Measurements from ENCODE around the gene SPINK1.
A peak's percentile ranks its signal among the peaks of the same experiment; 100 is the strongest.
"Not testable (repeated sequence)": the region's sequence is repeated elsewhere in the genome, so short reads cannot be mapped to it uniquely, and the experiment has no call there.

SPINK1 gene

DNA sequence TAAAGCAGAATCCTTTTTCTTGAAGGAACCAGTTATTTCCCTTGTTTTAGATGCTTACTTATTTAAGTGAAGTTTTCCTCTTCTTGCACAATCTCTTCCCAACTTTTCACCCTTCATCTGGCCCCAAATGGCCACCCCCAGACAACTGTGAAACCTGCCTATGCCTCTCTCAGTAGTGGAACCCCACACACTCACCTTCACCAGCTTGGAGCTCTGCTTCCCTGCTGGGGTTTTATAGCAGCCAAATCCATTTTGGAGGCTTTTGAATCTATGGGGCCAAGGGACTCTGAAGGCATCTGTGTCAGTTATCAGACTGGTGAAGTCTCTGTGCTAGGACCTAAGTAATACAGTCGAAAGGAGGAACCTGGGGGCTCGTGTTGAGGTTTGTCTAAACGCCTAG is 22.9 kb upstream of the SPINK1 start:
- DNase-seq, result no peak

DNA sequence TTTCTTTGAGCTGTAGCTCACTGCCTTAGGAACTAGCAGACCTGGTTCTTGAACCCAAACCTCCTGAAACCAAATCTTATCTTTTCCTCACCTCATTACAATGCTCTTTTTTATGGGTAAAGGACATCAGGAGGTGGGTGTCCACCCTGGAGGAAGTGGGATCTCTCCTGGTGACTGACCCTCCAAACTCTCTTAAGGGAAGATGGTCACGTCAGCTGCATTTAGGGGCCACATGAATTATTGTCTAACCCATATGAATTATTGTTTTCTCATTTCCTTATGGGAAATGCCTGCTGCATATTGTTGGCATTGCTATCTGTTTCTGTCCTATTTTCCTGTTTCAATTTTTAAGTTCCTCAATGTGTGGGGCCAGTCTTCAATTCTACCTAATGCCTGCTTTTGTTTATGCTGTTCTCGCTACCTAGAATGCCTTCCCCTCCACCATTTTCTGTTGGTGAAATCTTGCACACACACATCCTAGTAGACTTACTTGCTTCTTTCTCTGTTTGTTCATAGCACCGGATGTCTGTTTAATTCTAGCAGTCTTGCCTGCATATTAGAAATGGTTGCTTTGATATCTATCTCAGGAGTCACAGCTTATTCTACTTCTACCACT is 22.0 kb upstream of the SPINK1 start:
- no peak for DNase-seq

- DNase-seq, result no peak
These were observed 20.9 kb upstream of the SPINK1 start for GRCh38 chr5:147852365-147852764.

GRCh38 chr5:147851578-147851977 is 20.1 kb upstream of the SPINK1 start:
- no peak for DNase-seq

DNA sequence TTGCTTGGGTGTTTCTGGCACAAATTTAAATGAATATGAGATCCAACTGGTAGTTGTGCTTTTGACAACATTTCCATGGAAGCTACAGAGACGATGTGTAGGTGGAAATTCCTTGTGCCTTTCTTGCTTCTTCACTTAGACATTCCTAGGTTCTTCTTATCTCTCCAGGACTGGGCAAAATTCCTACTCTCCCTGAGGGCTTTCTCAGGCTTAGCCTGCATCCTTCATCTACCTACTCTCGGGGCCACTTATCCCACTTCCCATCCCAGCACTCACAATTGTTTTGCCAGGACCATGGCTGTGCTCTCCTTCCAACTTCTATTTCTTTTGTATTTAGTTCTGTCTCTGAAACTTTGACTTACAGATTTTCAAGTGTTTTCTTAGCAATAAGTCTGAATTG is 17.8 kb upstream of the SPINK1 start:
- no peak for DNase-seq

GRCh38 chr5:147845618-147846017 is 14.1 kb upstream of the SPINK1 start:
- no peak for DNase-seq

DNA sequence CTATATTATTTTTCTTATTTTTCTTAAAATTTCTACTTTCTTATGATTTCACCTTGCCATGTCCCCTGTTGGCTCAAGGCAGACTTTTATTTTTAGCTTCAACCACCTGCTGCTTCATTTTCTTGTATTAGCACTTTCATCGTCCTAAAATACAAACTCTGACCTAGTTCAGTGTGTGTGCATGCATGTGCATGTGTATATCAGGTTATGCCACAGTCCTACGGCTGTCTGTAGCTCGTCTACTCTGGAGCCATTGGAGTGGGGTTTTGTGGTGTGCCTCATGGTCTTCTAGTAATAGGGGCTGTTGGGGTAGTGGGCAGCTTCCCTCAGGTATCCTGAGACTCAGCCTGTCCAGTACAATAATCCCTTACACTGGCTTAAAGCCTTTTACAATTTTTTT is 13.4 kb upstream of the SPINK1 start:
- DNase-seq, result no peak

- no peak for DNase-seq
These were observed 11.4 kb upstream of the SPINK1 start for GRCh38 chr5:147842869-147843268.

GRCh38 chr5:147836439-147836838 is 5.0 kb upstream of the SPINK1 start:
- no peak for DNase-seq

DNA sequence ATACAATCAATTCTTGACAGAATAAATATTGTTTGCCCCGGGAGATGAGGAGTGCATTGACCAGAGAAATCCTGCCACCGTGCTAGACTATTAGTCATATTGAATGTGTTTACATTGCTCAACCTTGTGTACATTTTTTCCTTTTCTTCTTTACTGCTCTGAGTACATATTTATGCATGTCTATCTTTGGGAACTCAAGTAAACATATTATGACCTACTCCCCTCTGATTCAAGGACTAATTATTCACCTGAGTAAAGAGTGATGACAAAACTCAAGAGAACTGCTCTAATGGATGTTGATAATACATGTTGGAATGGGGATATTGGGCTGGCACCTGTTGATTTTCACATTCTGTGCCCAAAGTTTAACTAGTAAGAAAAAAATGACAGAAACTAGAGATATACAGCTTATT is 3.9 kb upstream of the SPINK1 start:
- DNase-seq, result peak; percentile 34 to 61

DNA sequence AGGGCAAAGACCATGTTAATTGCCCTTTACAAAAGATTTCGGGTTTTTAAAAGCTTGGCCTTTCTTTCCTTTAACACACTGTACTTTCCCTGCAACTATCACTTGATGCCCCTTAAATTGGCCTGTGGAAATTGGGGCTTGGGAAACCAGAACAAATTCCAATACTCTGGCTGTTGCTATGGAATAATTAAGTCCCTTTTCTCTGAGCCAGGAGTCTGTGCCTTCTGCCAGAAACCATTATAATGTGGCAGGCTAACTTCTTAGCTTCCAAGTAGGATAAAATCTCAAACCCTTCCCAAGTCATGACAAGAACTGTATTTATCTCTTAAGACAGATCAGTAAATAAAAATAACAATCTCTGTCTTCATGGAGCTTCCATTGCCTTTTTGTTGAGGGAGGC is 1.1 kb upstream of the SPINK1 start:
- no peak for DNase-seq

GRCh38 chr5:147830035-147830434 is 1.4 kb downstream of the SPINK1 start:
- peak in 1 of 2 experiments; percentile 2 for DNase-seq

DNA sequence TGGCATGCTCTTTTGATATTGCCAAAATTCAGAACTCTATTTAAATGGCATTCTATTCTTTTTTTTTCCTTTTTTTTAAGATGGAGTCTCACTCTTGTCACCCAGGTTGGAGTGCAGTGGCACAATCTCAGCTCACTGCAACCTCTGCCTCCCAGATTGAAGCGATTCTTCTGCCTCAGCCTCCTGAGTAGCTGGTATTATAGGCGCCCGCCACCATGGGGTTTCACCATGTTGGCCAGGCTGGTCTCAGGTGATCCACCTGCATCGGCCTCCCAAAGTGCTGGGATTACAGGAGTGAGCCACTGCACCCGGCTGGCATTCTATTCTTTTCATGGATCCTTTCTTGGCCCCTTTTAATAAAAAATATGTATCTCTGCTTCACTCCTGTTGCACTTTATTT is 4.5 kb downstream of the SPINK1 start:
- DNase-seq, result not testable (repeated sequence)

GRCh38 chr5:147826361-147826760 is 5.1 kb downstream of the SPINK1 start:
- no peak for DNase-seq

- DNase-seq, result peak; percentile 1 to 20
These were observed 8.6 kb downstream of the SPINK1 start for GRCh38 chr5:147822686-147823491.

DNA sequence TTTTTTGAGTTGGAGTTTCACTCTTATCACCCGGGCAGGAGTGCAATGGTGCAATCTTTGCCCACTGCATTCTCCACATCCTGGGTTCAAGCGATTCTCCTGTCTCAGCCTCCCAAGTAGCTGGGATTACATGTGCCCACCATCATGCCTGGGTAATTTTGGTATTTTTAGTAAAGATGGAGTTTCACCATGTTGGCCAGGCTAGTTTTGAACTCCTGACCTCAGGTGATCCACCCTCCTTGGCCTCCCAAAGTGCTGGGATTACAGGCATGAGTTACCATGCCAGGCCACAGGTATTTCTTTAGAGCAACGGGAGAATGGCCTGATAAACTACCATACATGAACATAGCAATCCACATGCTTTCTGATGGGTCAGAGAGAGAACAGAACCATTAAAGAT is 9.2 kb downstream of the SPINK1 start:
- not testable (repeated sequence) for DNase-seq

GRCh38 chr5:147821766-147822165 is 9.7 kb downstream of the SPINK1 start:
- no peak for DNase-seq

GRCh38 chr5:147819261-147819770 is 12.2 kb downstream of the SPINK1 start:
- no peak for DNase-seq

- no peak for DNase-seq
These were observed 13.2 kb downstream of the SPINK1 start for GRCh38 chr5:147818290-147818689.

DNA sequence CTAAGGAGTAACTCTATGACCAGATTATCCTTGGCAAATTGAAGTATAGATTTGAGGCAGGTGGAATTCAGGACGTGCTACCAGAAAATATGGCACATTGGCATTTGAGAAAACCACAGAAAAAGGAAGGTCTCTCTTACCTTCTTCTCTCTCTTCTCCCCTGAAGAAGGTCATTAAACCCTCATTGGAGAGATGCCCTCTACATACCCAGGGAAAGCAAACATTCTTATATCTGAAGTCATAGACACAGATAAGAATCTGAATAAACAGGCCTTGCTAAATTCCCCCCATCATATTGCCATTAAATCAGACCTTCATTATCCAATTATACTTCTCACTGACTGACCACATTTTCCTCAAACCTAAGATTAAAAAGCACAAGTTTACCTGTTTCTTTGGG is 17.8 kb downstream of the SPINK1 start:
- DNase-seq, result no peak

DNA sequence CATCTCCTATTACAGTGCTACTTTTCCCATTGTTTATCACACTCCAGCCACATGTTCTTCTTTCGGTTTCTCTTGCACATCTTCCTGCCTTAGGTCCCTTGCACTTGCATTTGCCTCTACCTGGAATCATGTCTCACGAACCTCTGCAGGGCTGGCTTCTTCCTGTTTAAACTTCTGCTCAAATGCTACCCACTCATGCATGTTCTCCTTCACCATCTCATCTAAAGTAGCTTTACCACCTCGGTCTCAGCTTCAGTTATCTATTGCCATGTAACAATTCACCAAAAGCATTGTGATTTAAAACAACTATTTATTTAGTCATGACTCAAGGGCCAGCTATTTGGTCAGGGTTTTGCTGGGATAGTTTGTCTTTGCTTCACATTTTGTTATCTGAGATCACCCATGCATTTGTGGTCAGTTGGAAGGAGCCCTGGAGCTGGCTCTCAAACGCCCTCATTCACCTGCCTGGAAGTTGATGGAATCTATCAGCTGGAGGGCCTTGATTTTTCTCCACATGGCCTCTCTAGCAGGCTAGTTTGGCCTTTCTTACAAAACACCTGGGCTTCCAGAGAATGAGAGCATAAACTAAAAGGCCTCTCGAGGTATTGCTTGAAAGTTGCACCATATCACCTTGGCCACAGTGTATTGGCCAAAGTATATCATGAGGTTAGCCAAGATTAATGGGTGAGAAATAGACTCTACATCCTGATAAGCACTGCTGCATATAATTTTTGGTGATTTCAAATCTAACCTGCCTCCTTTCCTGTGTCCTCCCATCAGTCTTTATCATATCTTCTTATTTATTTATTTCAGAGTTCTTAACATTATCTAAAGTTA is 21.4 kb downstream of the SPINK1 start:
- no peak for DNase-seq

- DNase-seq, result no peak
These were observed 26.4 kb downstream of the SPINK1 start for GRCh38 chr5:147805030-147805454.

DNA sequence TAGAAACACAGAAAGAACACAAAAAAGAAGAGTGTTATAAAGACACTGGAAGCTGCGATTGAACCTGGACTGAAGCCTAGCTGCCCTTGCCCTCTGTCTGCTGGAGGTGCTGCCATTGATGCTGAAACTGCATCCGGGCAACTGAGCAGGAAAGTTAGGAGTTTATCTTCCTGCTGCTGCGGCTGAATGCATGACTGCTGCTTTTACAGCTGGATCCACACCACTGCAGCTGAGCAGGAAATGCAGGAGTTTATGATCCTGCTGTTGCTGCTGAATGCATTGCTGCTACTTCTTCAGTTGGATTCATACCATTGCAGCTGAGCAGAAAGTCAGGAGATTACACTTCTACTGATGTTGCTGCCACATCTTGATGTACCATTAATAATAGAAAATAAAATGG is 27.1 kb downstream of the SPINK1 start:
- no peak for DNase-seq
